HepG2 (cell line): ENCODE results near the gene MAP2K3. TPM values are rescaled to one million over a fixed set of nuclear protein-coding genes. Genes with fewer than 3 reads are reported as not detected.

ENCODE experiments used
- ETV5 ChIP-seq: IDR thresholded peaks from 2 replicates; pipeline ENCODE4 v1.6.1; 2018; ENCODE audit warnings: missing biosample characterization, missing genetic modification reagents, inconsistent platforms, borderline replicate concordance
- FOXK1 ChIP-seq: sonication (generic); formaldehyde crosslinking; IDR thresholded peaks from 2 replicates; pipeline ENCODE4 v1.4.0; 2020; ENCODE audit warnings: low read depth, missing genetic modification reagents, borderline replicate concordance
- GATA4 ChIP-seq: sonication (generic); IDR thresholded peaks from 2 replicates; pipeline ENCODE4 v1.6.1; 2016; ENCODE audit warnings: antibody characterized with exemption, low read depth, borderline replicate concordance
- GLMP ChIP-seq: sonication (generic); formaldehyde crosslinking; IDR thresholded peaks from 2 replicates; pipeline ENCODE4 v1.9.0; 2021; ENCODE audit warnings: missing genetic modification reagents, mild to moderate bottlenecking, borderline replicate concordance
- HCFC1 ChIP-seq: fragments of 150-350 bp; IDR thresholded peaks from 2 replicates; pipeline ENCODE4 v1.6.1; 2014; ENCODE audit warnings: low read depth, low read length
- HDAC1 ChIP-seq: sonication (generic); formaldehyde crosslinking; IDR thresholded peaks from 2 replicates; pipeline ENCODE4 v1.5.1; 2020; ENCODE audit warnings: mild to moderate bottlenecking, missing genetic modification reagents
- IRF1 ChIP-seq: sonication (generic); formaldehyde crosslinking; IDR thresholded peaks from 2 replicates; pipeline ENCODE4 v1.4.0; 2020; ENCODE audit warnings: low read depth, mild to moderate bottlenecking, missing genetic modification reagents
- LCORL ChIP-seq, 2 experiments: fragments of 450-650 bp in 1 of 2; sonication (generic) in 1 of 2; formaldehyde crosslinking in 1 of 2; IDR thresholded peaks; 2 replicates each; pipeline versions ENCODE4 v1.5.0 to v1.6.1; 2017 to 2020; ENCODE audit warnings: antibody characterized with exemption in 1 of 2, missing genetic modification reagents in 1 of 2
- MED1 ChIP-seq: sonication (generic); formaldehyde crosslinking; IDR thresholded peaks from 2 replicates; pipeline ENCODE4 v1.4.0; 2020; ENCODE audit warnings: missing genetic modification reagents
- MIXL1 ChIP-seq: IDR thresholded peaks from 2 replicates; pipeline ENCODE4 v1.6.1; 2016
- NR2C2 ChIP-seq: sonication (generic); formaldehyde crosslinking; IDR thresholded peaks from 2 replicates; pipeline ENCODE4 v1.4.0; 2020; ENCODE audit warnings: missing genetic modification reagents, mild to moderate bottlenecking, moderate library complexity, borderline replicate concordance
- PCBP2 ChIP-seq: fragments of 200-400 bp; formaldehyde crosslinking; optimal IDR thresholded peaks from 2 replicates; pipeline ENCODE3; 2018; ENCODE audit warnings: low read length, low read depth; ENCODE audit not compliant: poor library complexity, severe bottlenecking
- RBAK ChIP-seq: sonication (generic); formaldehyde crosslinking; IDR thresholded peaks from 2 replicates; pipeline ENCODE4 v1.5.1; 2020; ENCODE audit warnings: mild to moderate bottlenecking, missing genetic modification reagents
- RBFOX2 ChIP-seq: fragments of 200-400 bp; formaldehyde crosslinking; IDR thresholded peaks from 2 replicates; pipeline ENCODE4 v1.6.1; 2017; ENCODE audit warnings: low read depth, mild to moderate bottlenecking, low read length
- SALL2 ChIP-seq: sonication (generic); formaldehyde crosslinking; IDR thresholded peaks from 2 replicates; pipeline ENCODE4 v1.8.1; 2023; ENCODE audit warnings: mild to moderate bottlenecking, missing genetic modification reagents, inconsistent platforms
- SAP130 ChIP-seq: IDR thresholded peaks from 2 replicates; pipeline ENCODE4 v1.6.1; 2016; ENCODE audit warnings: low read depth
- ZFP1 ChIP-seq: IDR thresholded peaks from 2 replicates; pipeline ENCODE4 v1.6.1; 2016
- ZFP41 ChIP-seq: sonication (generic); formaldehyde crosslinking; IDR thresholded peaks from 2 replicates; pipeline ENCODE4 v1.4.0; 2020; ENCODE audit warnings: mild to moderate bottlenecking, missing genetic modification reagents, borderline replicate concordance
- ZNF136 ChIP-seq: sonication (generic); formaldehyde crosslinking; IDR thresholded peaks from 2 replicates; pipeline ENCODE4 v1.8.1; 2022; ENCODE audit warnings: low read depth, mild to moderate bottlenecking, moderate library complexity, missing genetic modification reagents
- ZNF224 ChIP-seq: sonication (generic); formaldehyde crosslinking; IDR thresholded peaks from 2 replicates; pipeline ENCODE4 v1.5.0; 2020; ENCODE audit warnings: mild to moderate bottlenecking, missing genetic modification reagents
- ZNF263 ChIP-seq: sonication (generic); formaldehyde crosslinking; IDR thresholded peaks from 2 replicates; pipeline ENCODE4 v1.4.0; 2020; ENCODE audit warnings: missing genetic modification reagents
- ZNF431 ChIP-seq: sonication (generic); formaldehyde crosslinking; IDR thresholded peaks from 2 replicates; pipeline ENCODE4 v1.9.0; 2022; ENCODE audit warnings: missing genetic modification reagents, low read depth, mild to moderate bottlenecking, borderline replicate concordance
- ZSCAN31 ChIP-seq: sonication (generic); formaldehyde crosslinking; IDR thresholded peaks from 2 replicates; pipeline ENCODE4 v1.5.0; 2020; ENCODE audit warnings: low read depth, mild to moderate bottlenecking, missing genetic modification reagents
- polyA plus RNA-seq, 8 experiments: library from polyadenylated mRNA; depleted of rRNA in 3 of 8; stranded (reverse) in 7 of 8; unstranded in 1 of 8; fragments of >200 nt; fragmentation: Illumina TruSeq in 4 of 8; extraction: Trizol in 4 of 8; gene quantifications; 2 replicates each; pipeline versions ENCODE4 v1.2.1 to v1.2.3, GENCODE V29; 2011 to 2016; ENCODE audit warnings: low read depth in 4 of 8, missing spikeins in 1 of 8, mixed read lengths in 1 of 8; ENCODE audit not compliant: insufficient read depth in 1 of 8
- total RNA-seq, 5 experiments: library from RNA; depleted of rRNA; stranded (reverse); fragments of >200 nt; fragmentation: Illumina TruSeq; extraction: Trizol; gene quantifications; 2 replicates each; pipeline ENCODE4 v1.2.3, GENCODE V29; 2016; ENCODE audit warnings: low read depth in 1 of 5
- TF ChIP-seq, protein P1 (sequence below): sonication (generic); formaldehyde crosslinking; IDR thresholded peaks from 2 replicates; pipeline ENCODE4 v1.8.1; 2023; ENCODE audit warnings: mild to moderate bottlenecking, inconsistent platforms, moderate library complexity, missing genetic modification reagents, borderline replicate concordance
- TF ChIP-seq, protein P2 (sequence below): sonication (generic); formaldehyde crosslinking; IDR thresholded peaks from 2 replicates; pipeline ENCODE4 v1.8.0; 2022; ENCODE audit warnings: missing genetic modification reagents, mild to moderate bottlenecking, moderate library complexity, borderline replicate concordance

The MAP2K3 gene
- total and polyA plus RNA-seq, 2 of the 13 experiments (the other 11 are each of a cell fraction or from before 2014, with no cell fraction given), result 20.5 to 27.4 TPM

GRCh38 chr17:21284319-21285163 lies at the start of gene MAP2K3 (continued):
- TF ChIP-seq ZFP41 (CRISPR knock-in tag) (no peak), ZNF431 (CRISPR knock-in tag) (no peak), PCBP2 (no peak), MIXL1 (no peak), ZNF136 (CRISPR knock-in tag) (no peak), HDAC1 (CRISPR knock-in tag) (no peak), ZNF263 (0 out of 2 replicates have a peak, but pooled peaks have one; percentile 13), NR2C2 (CRISPR knock-in tag) (peak; percentile 21; the same call in 1 of the 2 replicates), GATA4 (peak; percentile 57; the same call in 1 of the 2 replicates), HCFC1 (no peak), ZNF224 (CRISPR knock-in tag) (no peak), IRF1 (CRISPR knock-in tag) (no peak), SALL2 (CRISPR knock-in tag) (peak; percentile 61; the same call in 1 of the 2 replicates), LCORL (IDR thresholded peaks at IDR 0.05) (no peak), LCORL (CRISPR knock-in tag; IDR thresholded peaks at IDR 0.05) (no peak), RBFOX2 (peak; percentile 96), MED1 (peak; percentile 59), GLMP (CRISPR knock-in tag) (no peak), ZSCAN31 (peak; percentile 46; the same call in 1 of the 2 replicates), SAP130 (CRISPR knock-in tag) (peak; percentile 81), ZFP1 (CRISPR knock-in tag) (no peak), FOXK1 (CRISPR knock-in tag) (peak; percentile 50; the same call in 1 of the 2 replicates), ETV5 (CRISPR knock-in tag) (no peak), RBAK (CRISPR knock-in tag) (no peak)
- TF ChIP-seq, protein P1, sequence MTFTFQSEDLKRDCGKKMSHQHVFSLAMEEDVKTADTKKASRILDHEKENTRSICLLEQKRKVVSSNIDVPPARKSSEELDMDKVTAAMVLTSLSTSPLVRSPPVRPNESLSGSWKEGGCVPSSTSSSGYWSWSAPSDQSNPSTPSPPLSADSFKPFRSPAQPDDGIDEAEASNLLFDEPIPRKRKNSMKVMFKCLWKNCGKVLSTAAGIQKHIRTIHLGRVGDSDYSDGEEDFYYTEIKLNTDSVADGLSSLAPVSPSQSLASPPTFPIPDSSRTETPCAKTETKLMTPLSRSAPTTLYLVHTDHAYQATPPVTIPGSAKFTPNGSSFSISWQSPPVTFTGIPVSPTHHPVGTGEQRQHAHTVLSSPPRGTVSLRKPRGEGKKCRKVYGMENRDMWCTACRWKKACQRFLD (CRISPR knock-in tag), result no peak
- TF ChIP-seq, protein P2, sequence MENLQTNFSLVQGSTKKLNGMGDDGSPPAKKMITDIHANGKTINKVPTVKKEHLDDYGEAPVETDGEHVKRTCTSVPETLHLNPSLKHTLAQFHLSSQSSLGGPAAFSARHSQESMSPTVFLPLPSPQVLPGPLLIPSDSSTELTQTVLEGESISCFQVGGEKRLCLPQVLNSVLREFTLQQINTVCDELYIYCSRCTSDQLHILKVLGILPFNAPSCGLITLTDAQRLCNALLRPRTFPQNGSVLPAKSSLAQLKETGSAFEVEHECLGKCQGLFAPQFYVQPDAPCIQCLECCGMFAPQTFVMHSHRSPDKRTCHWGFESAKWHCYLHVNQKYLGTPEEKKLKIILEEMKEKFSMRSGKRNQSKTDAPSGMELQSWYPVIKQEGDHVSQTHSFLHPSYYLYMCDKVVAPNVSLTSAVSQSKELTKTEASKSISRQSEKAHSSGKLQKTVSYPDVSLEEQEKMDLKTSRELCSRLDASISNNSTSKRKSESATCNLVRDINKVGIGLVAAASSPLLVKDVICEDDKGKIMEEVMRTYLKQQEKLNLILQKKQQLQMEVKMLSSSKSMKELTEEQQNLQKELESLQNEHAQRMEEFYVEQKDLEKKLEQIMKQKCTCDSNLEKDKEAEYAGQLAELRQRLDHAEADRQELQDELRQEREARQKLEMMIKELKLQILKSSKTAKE (CRISPR knock-in tag), result no peak
